ENCODE measurements around the gene NISCH. TPM values are rescaled to one million over a fixed set of nuclear protein-coding genes. Genes with fewer than 3 reads are reported as not detected.

NISCH gene
- total RNA-seq, 1 experiment from 2014 or later, result 63.4 TPM

GRCh38 chr3:52520716-52521487 lies 65.5 kb downstream of the NISCH start:
- in situ Hi-C loops (cut with HindIII; ENCODE audit: low pct_unique_long_range_greater_than_20kb, low sequenced_read_pairs) (no loop called here), intact Hi-C loops (cut with micrococcal nuclease; ENCODE audit: unreplicated experiment) (no loop called here)
- H3K36me3 ChIP-seq (ENCODE audit: control insufficient read depth, insufficient read depth, low read length), result no peaks in the 10 kb centered on the region
- no TSS peak for BruUV-seq (replicated peaks)
- no peak overlapping the region for H3K27ac ChIP-seq (ENCODE audit: low read length)
- CTCF ChIA-PET, result no interaction called here
- no peak for TF ChIP-seq POLR2AphosphoS5 (IDR thresholded peaks at IDR 0.05; ENCODE audit: low read depth, low read length)
- no peaks in the 10 kb centered on the region for H3K27me3 ChIP-seq (ENCODE audit: control insufficient read depth, insufficient read depth, low read length)
- DNase-seq (ENCODE audit: low read depth, low spot score) (no peak), ATAC-seq (no peak)
- no peaks in the 10 kb centered on the region for H3K4me1 ChIP-seq (ENCODE audit: control insufficient read depth, insufficient read depth, low read length)
- POLR2A ChIA-PET, result no interaction called here
- H3K4me3 ChIP-seq (ENCODE audit: low read depth in 2 of 2, low read length in 2 of 2), result no peak overlapping the region
- H3K9me3 ChIP-seq (ENCODE audit: control insufficient read depth, insufficient read depth, low read depth, low read length), result no peaks in the 10 kb centered on the region

- no peak for TF ChIP-seq REST (IDR thresholded peaks at IDR 0.05; ENCODE audit: insufficient read depth in 1 of 2, low read depth in 2 of 2, low read length in 1 of 2)
- TF ChIP-seq POLR2AphosphoS5 (IDR thresholded peaks at IDR 0.05; ENCODE audit: low read depth, low read length), result no peak
- TF ChIP-seq TCF7L2 (IDR thresholded peaks at IDR 0.05; ENCODE audit: low read depth, low read length), result no peak
- TF ChIP-seq CTCF (IDR thresholded peaks at IDR 0.05), result no peak
- no peak for TF ChIP-seq SIN3A (IDR thresholded peaks at IDR 0.05; ENCODE audit: borderline replicate concordance, insufficient read depth, low read depth, low read length)
- ATAC-seq (no peak), DNase-seq (ENCODE audit: low read depth, low spot score) (no peak)
- no peak overlapping the region for H3K27ac ChIP-seq (ENCODE audit: low read length)
- no peaks in the 10 kb centered on the region for H3K27me3 ChIP-seq (ENCODE audit: control insufficient read depth, insufficient read depth, low read length)
- H3K4me3 ChIP-seq (ENCODE audit: low read depth in 2 of 2, low read length in 2 of 2), result no peak overlapping the region
- H3K36me3 ChIP-seq (ENCODE audit: control insufficient read depth, insufficient read depth, low read length), result no peaks in the 10 kb centered on the region
- no TSS peak for BruUV-seq (replicated peaks)
- ChIA-PET CTCF (no interaction called here), POLR2A (no interaction called here)
- H3K9me3 ChIP-seq (ENCODE audit: control insufficient read depth, insufficient read depth, low read depth, low read length), result no peaks in the 10 kb centered on the region
- H3K4me1 ChIP-seq (ENCODE audit: control insufficient read depth, insufficient read depth, low read length), result no peaks in the 10 kb centered on the region
- intact Hi-C loops (cut with micrococcal nuclease; ENCODE audit: unreplicated experiment), result no loop called here
- in situ Hi-C loops (cut with HindIII; ENCODE audit: low pct_unique_long_range_greater_than_20kb, low sequenced_read_pairs), result no loop called here
Measured at GRCh38 chr3:52521488-52521824, 66.1 kb downstream of the NISCH start.

- Histone ChIP-seq H3K9me3 (ENCODE audit: control insufficient read depth, insufficient read depth, low read depth, low read length) (no peaks in the 10 kb centered on the region), H3K27me3 (ENCODE audit: control insufficient read depth, insufficient read depth, low read length) (no peaks in the 10 kb centered on the region), H3K4me3 (ENCODE audit: low read depth in 2 of 2, low read length in 2 of 2) (no peak overlapping the region), H3K27ac (ENCODE audit: low read length) (no peak overlapping the region), H3K36me3 (ENCODE audit: control insufficient read depth, insufficient read depth, low read length) (no peaks in the 10 kb centered on the region), H3K4me1 (ENCODE audit: control insufficient read depth, insufficient read depth, low read length) (no peaks in the 10 kb centered on the region; the same call in 1 of the 2 replicates)
- in situ Hi-C loops (cut with HindIII; ENCODE audit: low pct_unique_long_range_greater_than_20kb, low sequenced_read_pairs), result no loop called here
- no TSS peak for BruUV-seq (replicated peaks)
- ATAC-seq (no peak), DNase-seq (ENCODE audit: low read depth, low spot score) (no peak)
- TF ChIP-seq REST (IDR thresholded peaks at IDR 0.05; ENCODE audit: insufficient read depth in 1 of 2, low read depth in 2 of 2, low read length in 1 of 2), result no peak
- TF ChIP-seq SIN3A (IDR thresholded peaks at IDR 0.05; ENCODE audit: borderline replicate concordance, insufficient read depth, low read depth, low read length), result no peak
- no peak for TF ChIP-seq POLR2AphosphoS5 (IDR thresholded peaks at IDR 0.05; ENCODE audit: low read depth, low read length)
- TF ChIP-seq TCF7L2 (IDR thresholded peaks at IDR 0.05; ENCODE audit: low read depth, low read length), result no peak
- TF ChIP-seq CTCF (IDR thresholded peaks at IDR 0.05), result no peak
- intact Hi-C loops (cut with micrococcal nuclease; ENCODE audit: unreplicated experiment), result no loop called here
- ChIA-PET POLR2A (no interaction called here), CTCF (no interaction called here)
Measured at GRCh38 chr3:52521881-52522650, 66.7 kb downstream of the NISCH start.

Measured in Panc1 (cell line).